RWPE2 (cell line): ENCODE measurements around the gene SUPT6H.

ENCODE experiments used
- ATAC-seq: fragments of 200-7000 bp; cut with Tn5 transposase; 3 replicates; pipeline ENCODE4 v1.9.1; 2021; ENCODE audit warnings: low read depth
- DNase-seq: peaks from one replicate; pipeline ENCODE4 v3.0.0-alpha.2; 2020; ENCODE audit warnings: low spot score
- H3K27ac ChIP-seq: fragments of 450-650 bp; 2 replicates; pipeline ENCODE4 v1.5.1; 2017; ENCODE audit warnings: mild to moderate bottlenecking; ENCODE audit not compliant: poor library complexity, severe bottlenecking
- H3K27me3 ChIP-seq: fragments of 250-450 bp; sonication (Bioruptor Pico); 2 replicates; pipeline ENCODE4 v1.5.1; 2021; ENCODE audit warnings: mild to moderate bottlenecking, moderate library complexity; ENCODE audit not compliant: insufficient read depth, poor library complexity, severe bottlenecking
- H3K36me3 ChIP-seq: fragments of 250-450 bp; sonication (Bioruptor Pico); 2 replicates; pipeline ENCODE4 v1.5.1; 2020; ENCODE audit warnings: low read depth, mild to moderate bottlenecking, moderate library complexity
- H3K4me1 ChIP-seq: fragments of 250-450 bp; sonication (Bioruptor Pico); 2 replicates; pipeline ENCODE4 v1.5.1; 2021; ENCODE audit warnings: mild to moderate bottlenecking, moderate library complexity; ENCODE audit not compliant: insufficient read depth, poor library complexity, severe bottlenecking
- H3K4me3 ChIP-seq: fragments of 250-450 bp; sonication (Bioruptor Pico); 2 replicates; pipeline ENCODE4 v1.5.1; 2021; ENCODE audit warnings: mild to moderate bottlenecking, moderate library complexity; ENCODE audit not compliant: severe bottlenecking
- H3K9me3 ChIP-seq: fragments of 250-450 bp; sonication (Bioruptor Pico); 2 replicates; pipeline ENCODE4 v1.5.1; 2021; ENCODE audit warnings: mild to moderate bottlenecking, moderate library complexity; ENCODE audit not compliant: severe bottlenecking
- TF ChIP-seq, protein P1 (sequence below): fragments of 450-650 bp; IDR thresholded peaks from one replicate; pipeline ENCODE4 v1.5.1; 2017; ENCODE audit warnings: mild to moderate bottlenecking, moderate library complexity; ENCODE audit not compliant: poor library complexity, severe bottlenecking

SUPT6H gene

DNA sequence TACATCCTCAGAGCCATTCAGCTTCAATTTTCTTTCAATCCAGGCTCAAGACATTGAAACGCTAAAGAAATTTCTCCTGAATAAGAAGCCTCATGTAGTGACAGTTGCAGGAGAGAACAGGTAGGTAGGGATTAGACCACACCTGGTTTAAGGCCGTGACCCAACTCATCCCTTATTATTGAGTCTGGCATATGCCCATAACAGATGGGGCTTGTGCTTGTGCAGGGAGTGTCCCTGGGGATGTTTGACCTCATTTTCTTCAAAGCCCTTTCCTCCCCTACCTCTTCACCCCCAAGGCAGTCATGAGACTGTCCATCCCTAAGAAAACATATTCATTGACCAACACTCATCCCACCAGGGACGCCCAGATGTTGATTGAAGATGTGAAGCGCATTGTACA, 24.3 kb downstream of the SUPT6H start:
- peaks cover 99% of the 10 kb centered on the region for H3K36me3 ChIP-seq
- ATAC-seq: no peak
- no peak overlapping the region for H3K4me3 ChIP-seq

DNA sequence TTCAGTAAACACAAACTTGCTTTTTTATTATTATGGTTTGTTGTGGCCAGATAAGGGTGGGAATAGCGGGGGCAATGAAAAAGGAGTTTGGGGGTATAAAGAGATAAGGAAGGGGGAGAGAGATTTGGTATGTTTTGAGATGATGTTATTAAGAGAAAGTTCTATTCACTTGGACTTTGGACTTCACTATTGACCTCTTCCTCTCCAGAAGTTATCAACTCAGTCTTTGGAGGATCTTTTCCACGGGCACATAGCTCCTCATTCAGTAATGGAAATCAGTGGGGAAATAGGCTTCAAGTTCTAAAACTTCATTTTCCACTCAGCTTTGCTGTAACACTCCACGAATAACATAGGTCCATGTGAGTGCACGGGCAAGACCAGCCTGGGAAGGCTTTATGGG, 26.5 kb downstream of the SUPT6H start:
- Histone ChIP-seq H3K27me3 (no peaks in the 10 kb centered on the region), H3K36me3 (peaks cover 90% of the 10 kb centered on the region), H3K27ac (no peak overlapping the region), H3K4me1 (no peaks in the 10 kb centered on the region), H3K4me3 (no peak overlapping the region), H3K9me3 (no peaks in the 10 kb centered on the region)
- TF ChIP-seq, protein P1, sequence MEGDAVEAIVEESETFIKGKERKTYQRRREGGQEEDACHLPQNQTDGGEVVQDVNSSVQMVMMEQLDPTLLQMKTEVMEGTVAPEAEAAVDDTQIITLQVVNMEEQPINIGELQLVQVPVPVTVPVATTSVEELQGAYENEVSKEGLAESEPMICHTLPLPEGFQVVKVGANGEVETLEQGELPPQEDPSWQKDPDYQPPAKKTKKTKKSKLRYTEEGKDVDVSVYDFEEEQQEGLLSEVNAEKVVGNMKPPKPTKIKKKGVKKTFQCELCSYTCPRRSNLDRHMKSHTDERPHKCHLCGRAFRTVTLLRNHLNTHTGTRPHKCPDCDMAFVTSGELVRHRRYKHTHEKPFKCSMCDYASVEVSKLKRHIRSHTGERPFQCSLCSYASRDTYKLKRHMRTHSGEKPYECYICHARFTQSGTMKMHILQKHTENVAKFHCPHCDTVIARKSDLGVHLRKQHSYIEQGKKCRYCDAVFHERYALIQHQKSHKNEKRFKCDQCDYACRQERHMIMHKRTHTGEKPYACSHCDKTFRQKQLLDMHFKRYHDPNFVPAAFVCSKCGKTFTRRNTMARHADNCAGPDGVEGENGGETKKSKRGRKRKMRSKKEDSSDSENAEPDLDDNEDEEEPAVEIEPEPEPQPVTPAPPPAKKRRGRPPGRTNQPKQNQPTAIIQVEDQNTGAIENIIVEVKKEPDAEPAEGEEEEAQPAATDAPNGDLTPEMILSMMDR: no peak
- no peak for DNase-seq
- ATAC-seq: no peak

More for the DNA sequence above, 24.3 kb downstream of the SUPT6H start:
- Histone ChIP-seq H3K27me3 (no peaks in the 10 kb centered on the region), H3K4me1 (no peaks in the 10 kb centered on the region), H3K9me3 (no peaks in the 10 kb centered on the region), H3K27ac (no peak overlapping the region)
- no peak for DNase-seq
- TF ChIP-seq, protein P1: no peak

DNA sequence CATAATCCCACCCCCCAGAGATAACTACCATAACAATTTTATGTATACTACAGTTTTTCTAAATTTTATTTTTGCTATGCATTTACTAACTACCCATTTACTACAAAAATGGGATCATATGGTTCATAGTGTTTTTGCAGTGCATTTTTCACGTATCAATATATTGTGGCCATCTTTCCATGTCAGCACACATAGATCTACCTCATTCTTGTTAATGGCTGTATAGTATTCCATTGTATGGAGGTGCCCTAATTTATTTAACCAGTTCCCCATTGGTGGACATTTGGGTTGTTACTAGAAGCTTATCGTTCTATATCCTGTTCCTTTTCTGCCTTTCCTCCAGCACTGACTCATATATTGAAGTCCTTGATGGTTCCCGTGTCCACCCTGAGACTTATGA, 27.0 kb downstream of the SUPT6H start:
- ATAC-seq: no peak
- no peak overlapping the region for H3K4me3 ChIP-seq
- no peaks in the 10 kb centered on the region for H3K27me3 ChIP-seq
- no peak overlapping the region for H3K27ac ChIP-seq
- TF ChIP-seq, protein P1: no peak
- no peaks in the 10 kb centered on the region for H3K4me1 ChIP-seq
- no peaks in the 10 kb centered on the region for H3K9me3 ChIP-seq
- DNase-seq: no peak
- peaks cover 90% of the 10 kb centered on the region for H3K36me3 ChIP-seq

DNA sequence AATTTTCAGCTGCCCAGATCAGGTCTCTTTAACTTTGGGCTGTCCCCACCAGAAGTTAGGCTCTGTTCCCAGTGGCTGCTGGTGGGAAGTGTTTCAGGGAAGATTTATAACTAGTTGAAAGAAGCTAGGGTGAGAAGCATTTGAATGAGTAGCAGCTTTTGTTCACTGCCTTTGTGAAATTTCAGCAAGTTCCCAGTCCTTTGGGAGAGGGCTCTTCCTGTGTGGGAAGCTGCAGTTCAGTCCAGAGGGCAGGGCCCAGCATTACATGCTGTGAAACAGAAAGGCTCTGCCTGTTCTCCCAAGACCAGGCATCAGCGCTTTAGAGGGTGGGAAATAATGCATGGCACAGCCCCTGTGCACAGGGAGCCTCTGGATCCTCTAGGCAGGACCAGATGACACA, 31.9 kb downstream of the SUPT6H start:
- TF ChIP-seq, protein P1: no peak
- H3K27me3 ChIP-seq: no peaks in the 10 kb centered on the region
- H3K27ac ChIP-seq: no peak overlapping the region
- no peaks in the 10 kb centered on the region for H3K4me1 ChIP-seq
- ATAC-seq (no peak), DNase-seq (no peak)
- H3K4me3 ChIP-seq: no peak overlapping the region
- no peaks in the 10 kb centered on the region for H3K9me3 ChIP-seq
- H3K36me3 ChIP-seq: peaks cover 82% of the 10 kb centered on the region

DNA sequence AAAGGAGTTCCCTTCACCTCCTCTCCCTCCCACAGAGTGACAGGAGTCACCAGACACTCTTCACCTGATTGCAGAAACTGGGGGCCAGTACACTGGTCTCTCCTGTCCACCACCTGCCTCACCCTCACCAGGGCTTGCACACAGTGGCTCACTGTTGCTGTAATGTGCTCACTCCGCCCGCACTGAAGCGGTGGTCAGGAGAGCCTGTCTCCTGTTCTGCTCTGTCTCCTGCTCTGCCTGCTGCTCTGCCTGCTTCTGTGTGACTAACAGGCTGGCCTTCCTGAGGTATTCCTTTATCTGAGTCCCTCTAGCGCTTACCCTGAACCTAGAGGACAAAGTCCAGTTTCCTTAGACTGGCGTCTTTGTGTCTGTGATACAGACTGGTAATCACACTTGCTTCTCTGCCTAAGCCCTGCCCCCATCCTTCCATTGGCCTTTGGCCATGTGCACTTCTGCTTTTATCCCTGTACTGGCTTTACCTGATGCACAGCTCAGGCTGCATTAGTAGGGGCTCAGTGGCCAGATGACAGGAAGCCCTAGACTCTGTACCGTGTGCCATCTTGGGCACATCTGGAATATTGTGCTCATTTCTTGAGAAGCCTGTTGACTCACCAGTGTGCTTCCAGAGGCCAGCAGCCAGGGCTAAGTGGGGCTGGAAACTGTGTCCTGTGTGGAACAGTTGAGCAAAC, 36.4 kb downstream of the SUPT6H start:
- H3K36me3 ChIP-seq: peaks cover 86% of the 10 kb centered on the region
- H3K4me1 ChIP-seq: no peaks in the 10 kb centered on the region
- TF ChIP-seq, protein P1: no peak
- H3K27me3 ChIP-seq: no peaks in the 10 kb centered on the region
- H3K27ac ChIP-seq: no peak overlapping the region
- ATAC-seq: no peak
- H3K4me3 ChIP-seq: no peak overlapping the region
- no peak for DNase-seq
- no peaks in the 10 kb centered on the region for H3K9me3 ChIP-seq
